NCI-H524 treated with DMSO at 0.1 percent for 48 hours (cell line): Measurements from ENCODE around the gene PTPN7.
"Not testable (repeated sequence)": the region's sequence is repeated elsewhere in the genome, so short reads cannot be mapped to it uniquely, and the experiment has no call there.

ENCODE experiments used
- DNase-seq: peaks from one replicate; lab custom pipeline; 2025; lab: John Stamatoyannopoulos, UW

The PTPN7 gene

DNA sequence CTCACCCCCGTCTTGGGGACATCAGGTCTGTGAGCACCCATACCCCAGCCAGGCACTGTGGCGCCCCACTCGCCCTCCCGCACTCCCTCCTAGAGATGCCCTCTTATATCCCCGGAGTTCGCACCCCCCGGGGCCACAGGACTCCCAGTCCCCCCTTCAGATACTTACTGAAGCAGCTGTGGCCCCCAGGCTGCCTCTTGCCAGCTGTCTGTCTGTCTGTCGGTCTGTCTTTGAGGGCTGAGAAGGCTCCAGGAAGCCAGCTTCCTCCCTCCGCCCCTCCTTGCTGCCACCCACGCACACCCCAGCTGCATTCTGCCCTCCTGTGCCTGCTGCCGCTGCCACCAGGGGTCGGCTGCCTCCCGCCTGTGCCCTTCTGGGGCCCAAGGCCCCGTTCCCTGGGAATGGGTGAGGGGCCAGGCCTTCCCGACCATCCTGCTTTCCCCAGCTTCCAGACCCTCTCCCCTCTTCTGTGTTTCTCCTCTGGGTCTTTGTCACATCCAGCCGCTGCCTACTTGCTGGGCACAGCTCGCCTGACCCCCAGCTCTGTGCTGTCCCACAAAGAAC lies at the start of gene PTPN7:
Gene PTPN7, minus strand, starts transcription at position 226 of the 564 bp plus-strand sequence. CDS start 1,200 bp downstream, outside the sequence.
- DNase-seq = no peak

DNA sequence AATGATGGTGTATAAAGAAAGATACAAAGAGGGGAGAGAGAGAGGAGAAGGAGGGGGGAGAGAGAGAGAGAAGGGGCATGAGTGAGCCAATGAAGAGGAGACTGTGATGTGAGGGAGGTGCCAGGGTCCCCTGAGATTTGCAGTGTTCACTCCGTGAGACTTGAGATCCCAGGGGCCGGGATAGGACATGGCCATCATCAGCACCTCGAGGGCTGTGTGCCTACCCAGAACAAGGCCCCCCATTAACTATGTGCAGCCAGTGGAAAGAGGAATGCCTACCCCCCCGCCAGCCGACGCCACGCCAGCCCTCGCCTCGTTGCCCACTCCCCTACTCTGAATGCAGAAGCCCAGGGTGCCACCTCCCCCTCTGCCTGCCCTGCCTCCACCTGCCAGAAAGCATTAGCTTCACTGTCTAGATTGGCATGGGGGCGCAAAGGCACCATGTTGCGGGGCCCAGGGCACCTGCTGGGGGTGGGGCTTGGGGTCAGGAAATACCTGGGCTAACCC lies 48.0 kb upstream of the PTPN7 start:
- no peak for DNase-seq

GRCh38 chr1:202207292-202207691 lies 46.9 kb upstream of the PTPN7 start:
- DNase-seq = peak; percentile 75

- DNase-seq = no peak
These were observed 45.3 kb upstream of the PTPN7 start for GRCh38 chr1:202205523-202206190.

GRCh38 chr1:202204065-202204464 lies 43.7 kb upstream of the PTPN7 start:
- no peak for DNase-seq

GRCh38 chr1:202203238-202204039 lies 43.0 kb upstream of the PTPN7 start:
- no peak for DNase-seq

GRCh38 chr1:202202500-202203168 lies 42.2 kb upstream of the PTPN7 start:
- no peak for DNase-seq

- no peak for DNase-seq
These were observed 41.6 kb upstream of the PTPN7 start for GRCh38 chr1:202201971-202202370.

- DNase-seq = no peak
These were observed 40.9 kb upstream of the PTPN7 start for GRCh38 chr1:202201266-202201665.

- no peak for DNase-seq
These were observed 40.3 kb upstream of the PTPN7 start for GRCh38 chr1:202200669-202201068.

DNA sequence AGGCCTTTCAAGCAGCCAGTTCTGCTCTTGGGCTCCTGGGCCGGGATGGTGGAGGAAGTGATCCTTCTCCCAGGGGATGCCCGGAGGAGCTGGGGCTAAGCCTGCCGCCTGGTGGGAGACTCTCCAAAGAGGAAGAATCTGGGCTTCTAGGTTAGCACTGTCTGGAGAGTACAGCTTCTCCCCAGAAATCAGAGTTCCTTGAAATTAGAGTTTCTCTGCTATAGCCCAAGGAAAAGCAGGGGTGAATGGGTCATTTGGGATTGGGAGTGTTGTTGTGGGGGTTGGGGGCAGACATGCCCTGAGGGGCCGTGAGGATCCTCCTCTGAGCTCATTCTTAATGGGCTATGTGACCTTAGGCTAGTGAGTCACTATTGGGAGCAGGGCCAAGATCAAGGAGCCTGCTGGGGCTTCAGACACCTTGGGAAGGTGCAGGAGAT lies 39.7 kb upstream of the PTPN7 start:
- no peak for DNase-seq

DNA sequence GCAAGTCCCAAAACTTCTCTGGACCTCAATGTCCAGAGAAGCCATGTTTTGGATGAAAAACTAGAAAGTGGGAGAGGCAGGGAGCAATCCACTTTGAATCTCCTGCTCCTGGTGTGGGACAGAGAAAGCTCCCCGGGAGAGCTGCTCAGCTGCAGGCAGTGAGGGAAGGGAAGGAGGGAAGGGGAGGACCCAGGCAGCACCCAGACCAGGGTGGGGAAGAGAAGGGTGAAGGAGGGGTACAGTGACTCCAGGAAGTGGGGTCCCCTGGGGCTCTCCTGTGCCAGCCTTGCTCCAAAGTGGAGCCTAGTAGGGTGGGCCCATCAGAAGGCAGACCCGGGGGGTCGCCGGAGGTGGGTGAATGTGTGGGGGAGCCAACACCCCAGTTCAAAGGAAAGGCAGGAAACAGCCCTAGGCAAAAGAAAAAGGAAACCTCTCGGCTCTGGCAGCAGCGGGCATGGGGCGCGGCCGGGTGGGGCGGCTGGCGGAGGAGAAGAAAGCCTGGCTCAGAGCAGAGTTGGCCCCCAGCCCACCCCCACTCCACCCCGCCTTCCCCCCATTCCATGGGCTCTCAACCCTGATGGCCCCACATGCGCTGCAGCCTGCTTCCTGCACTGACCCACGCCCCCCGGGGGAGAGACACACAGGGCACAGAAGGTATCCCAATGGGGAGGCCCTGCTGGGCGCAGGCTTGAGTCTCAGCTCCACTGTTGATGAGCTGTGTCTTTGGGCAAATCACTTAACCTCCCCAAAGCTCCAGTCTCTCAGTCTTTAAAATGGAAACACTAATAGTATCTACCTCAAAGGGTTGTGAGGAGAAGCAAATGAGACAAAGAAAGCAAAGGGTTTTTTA lies 38.9 kb upstream of the PTPN7 start:
- no peak for DNase-seq

DNA sequence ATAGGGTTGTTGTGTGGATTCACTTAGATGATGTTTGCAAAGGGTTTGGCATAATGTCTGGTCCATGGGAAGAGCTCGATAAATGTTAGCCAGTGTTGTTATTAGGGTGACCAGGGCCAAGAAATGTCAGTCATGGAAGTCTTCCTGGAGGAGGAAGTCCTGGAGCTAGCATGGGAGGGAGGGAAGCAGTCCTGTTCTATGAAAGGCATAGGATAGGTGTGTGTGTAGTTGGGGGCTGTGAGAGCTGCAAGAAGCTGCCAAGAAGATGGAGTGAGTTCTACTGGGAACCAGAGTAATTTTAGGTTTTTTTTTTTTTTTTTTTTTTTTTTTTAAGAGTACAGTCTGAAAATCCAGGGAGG lies 37.9 kb upstream of the PTPN7 start:
- DNase-seq = no peak

GRCh38 chr1:202197653-202198365 lies 37.4 kb upstream of the PTPN7 start:
- no peak for DNase-seq

DNA sequence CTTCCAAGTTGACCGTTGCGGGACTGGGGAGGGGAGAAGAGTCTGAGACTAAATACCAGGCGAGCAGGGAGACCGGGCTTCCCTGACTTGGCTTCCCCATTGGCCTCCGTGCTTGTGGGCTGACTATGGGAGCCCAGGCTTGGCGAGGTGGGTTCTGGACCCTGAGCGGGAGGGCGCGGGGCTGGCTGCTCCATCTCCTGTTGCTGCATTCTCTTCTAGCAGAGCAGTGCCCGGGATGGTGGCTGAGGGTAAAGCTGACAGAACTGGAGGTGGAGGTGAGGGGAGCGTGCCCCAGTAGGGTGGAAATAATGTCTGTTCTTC lies 33.9 kb upstream of the PTPN7 start:
- DNase-seq = no peak

DNA sequence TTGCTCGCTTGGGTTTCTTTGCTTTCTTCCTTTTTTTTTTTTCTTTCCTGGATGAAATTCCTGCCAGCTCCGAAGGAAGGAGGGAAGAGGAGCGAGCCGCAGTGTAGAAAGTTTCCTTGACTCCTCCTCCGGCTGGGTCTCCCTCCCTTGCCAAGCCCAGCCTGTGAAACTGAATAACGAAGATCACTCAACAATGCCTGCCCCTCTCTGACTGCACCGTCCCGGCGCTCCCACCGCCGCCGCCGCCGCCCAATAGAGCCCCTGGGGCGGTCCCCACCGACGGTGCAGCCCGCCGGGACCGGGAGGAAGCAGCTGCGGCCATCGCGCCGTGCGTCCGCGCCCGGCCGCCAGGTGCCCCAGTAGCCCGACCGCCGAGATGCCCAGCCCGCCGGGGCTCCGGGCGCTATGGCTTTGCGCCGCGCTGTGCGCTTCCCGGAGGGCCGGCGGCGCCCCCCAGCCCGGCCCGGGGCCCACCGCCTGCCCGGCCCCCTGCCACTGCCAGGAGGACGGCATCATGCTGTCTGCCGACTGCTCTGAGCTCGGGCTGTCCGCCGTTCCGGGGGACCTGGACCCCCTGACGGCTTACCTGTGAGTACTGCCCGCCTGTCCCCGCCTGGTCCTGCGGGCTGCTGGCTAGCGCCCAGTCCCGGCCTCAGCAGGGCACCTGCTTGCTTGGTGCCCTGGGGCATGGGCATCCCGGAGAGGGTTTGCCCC lies 33.4 kb upstream of the PTPN7 start, which contains the start of gene LGR6:
Gene LGR6, plus strand, starts transcription at position 186 of the 714 bp plus-strand sequence. Its CDS starts 191 bp downstream, at position 377.
- DNase-seq = no peak

- no peak for DNase-seq
These were observed 32.6 kb upstream of the PTPN7 start for GRCh38 chr1:202192770-202193613.

GRCh38 chr1:202191391-202191790 lies 31.0 kb upstream of the PTPN7 start:
- DNase-seq = not testable (repeated sequence)
